ENCODE results near the gene STRN. TPM values are rescaled to one million over a fixed set of nuclear protein-coding genes. Genes with fewer than 3 reads are reported as not detected.

The STRN gene
- total and polyA plus RNA-seq, 9 of the 15 experiments (the other 6 are each of a cell fraction or from before 2014, with no cell fraction given): 1.3 to 31.2 (median 20.0) TPM

- Histone ChIP-seq H3K9me1 (ENCODE audit: control insufficient read depth, insufficient read depth, low read length) (no peaks in the 10 kb centered on the region), H3K27ac (ENCODE audit: extremely low read depth, low read depth, low read length) (no peak overlapping the region), H3K4me1 (replicated peaks in 1 of 2; ENCODE audit: control insufficient read depth in 2 of 2, insufficient read depth in 2 of 2, low read length in 2 of 2) (no peaks in the 10 kb centered on the region), H3K79me2 (ENCODE audit: control insufficient read depth, insufficient read depth, low read length) (no peaks in the 10 kb centered on the region), H3K36me3 (ENCODE audit: control insufficient read depth, insufficient read depth, low read length) (peaks cover 47% of the 10 kb centered on the region; the same call in 2 of the 3 replicates), H4K20me1 (replicated peaks; ENCODE audit: control insufficient read depth, insufficient read depth, low read length) (no peaks in the 10 kb centered on the region), H3K4me2 (ENCODE audit: insufficient read depth, low read length) (no peak overlapping the region), H3K9ac (ENCODE audit: insufficient read depth in 1 of 2, low read depth in 2 of 2, low read length in 2 of 2) (no peak overlapping the region), H3K4me3 (no peak overlapping the region), H3K27me3 (ENCODE audit: control insufficient read depth in 2 of 2, insufficient read depth in 2 of 2, low read length in 2 of 2) (no peaks in the 10 kb centered on the region), H2AFZ (ENCODE audit: low read depth, low read length) (no peak overlapping the region), H3K9me3 (replicated peaks; ENCODE audit: control insufficient read depth, insufficient read depth, low read depth, low read length) (no peaks in the 10 kb centered on the region; the same call in 1 of the 2 replicates)
- 86% methylated on average over 4 of the region's 4 CpGs for WGBS (ENCODE audit: insufficient coverage, low coverage, missing lambda C conversion rate)
- DNase-seq (ENCODE audit: extremely low read depth in 1 of 4, low spot score in 3 of 4) (no peak), FAIRE-seq (no peak), ATAC-seq (no peak)
- CTCF ChIA-PET (ENCODE audit: low intra/inter-chr PET ratio): no interaction called here
- BruUV-seq (replicated peaks): no TSS peak
- in situ Hi-C loops (cut with MboI) (no loop called here), intact Hi-C loops (cut with micrococcal nuclease) (no loop called here)
- POLR2A ChIA-PET: interaction anchor here (1.2 kb wide), 1 partner anchor 30 kb away, joined by 3 read pairs; no protein-coding TSS in a partner anchor
- TF ChIP-seq CTCFL (IDR thresholded peaks at IDR 0.05; ENCODE audit: borderline replicate concordance, insufficient read depth, low read depth, low read length, poor library complexity, severe bottlenecking): no peak
Measured at GRCh38 chr2:36878429-36878828, 87.9 kb downstream of the STRN start.

GRCh38 chr2:36871068-36871707, 95.1 kb downstream of the STRN start:
- Histone ChIP-seq H3K4me1 (replicated peaks in 1 of 2; ENCODE audit: control insufficient read depth in 2 of 2, insufficient read depth in 2 of 2, low read length in 2 of 2) (no peaks in the 10 kb centered on the region), H3K4me2 (ENCODE audit: insufficient read depth, low read length) (no peak overlapping the region), H3K27me3 (ENCODE audit: control insufficient read depth in 2 of 2, insufficient read depth in 2 of 2, low read length in 2 of 2) (no peaks in the 10 kb centered on the region), H4K20me1 (replicated peaks; ENCODE audit: control insufficient read depth, insufficient read depth, low read length) (no peaks in the 10 kb centered on the region), H3K9me3 (replicated peaks; ENCODE audit: control insufficient read depth, insufficient read depth, low read depth, low read length) (no peaks in the 10 kb centered on the region; the same call in 1 of the 2 replicates), H2AFZ (ENCODE audit: low read depth, low read length) (no peak overlapping the region), H3K36me3 (ENCODE audit: control insufficient read depth, insufficient read depth, low read length) (peaks cover 57% of the 10 kb centered on the region; the same call in 2 of the 3 replicates), H3K9ac (ENCODE audit: insufficient read depth in 1 of 2, low read depth in 2 of 2, low read length in 2 of 2) (no peak overlapping the region), H3K27ac (ENCODE audit: extremely low read depth, low read depth, low read length) (no peak overlapping the region), H3K79me2 (ENCODE audit: control insufficient read depth, insufficient read depth, low read length) (no peaks in the 10 kb centered on the region), H3K9me1 (ENCODE audit: control insufficient read depth, insufficient read depth, low read length) (no peaks in the 10 kb centered on the region), H3K4me3 (no peak overlapping the region)
- in situ Hi-C loops (cut with MboI): no loop called here
- intact Hi-C loops (cut with micrococcal nuclease): no loop called here
- FAIRE-seq: no peak
- BruUV-seq (replicated peaks): no TSS peak
- no peak for ATAC-seq
- POLR2A ChIA-PET: no interaction called here
- DNase-seq (ENCODE audit: extremely low read depth in 1 of 4, low spot score in 3 of 4): no peak
- CTCF ChIA-PET (ENCODE audit: low intra/inter-chr PET ratio): no interaction called here
- 65% methylated on average over 1 of the region's 1 CpG for WGBS (ENCODE audit: insufficient coverage, low coverage, missing lambda C conversion rate)
- TF ChIP-seq SRF (CRISPR knock-in tag; IDR thresholded peaks at IDR 0.05) (no peak), LCOR (CRISPR knock-in tag; IDR thresholded peaks at IDR 0.05) (no peak), SOX6 (IDR thresholded peaks at IDR 0.05) (no peak), ZNF639 (CRISPR knock-in tag; conservative IDR thresholded peaks at IDR 0.05 in 1 of 2, IDR thresholded peaks at IDR 0.05 in 1 of 2) (no peak), E2F6 (IDR thresholded peaks at IDR 0.05; ENCODE audit: borderline replicate concordance in 1 of 2, extremely low read depth in 1 of 2, insufficient read depth in 1 of 2, insufficient read length in 1 of 2, low read depth in 1 of 2, low read length in 1 of 2, poor library complexity in 1 of 2, severe bottlenecking in 1 of 2) (no peak), ZNF212 (CRISPR knock-in tag; IDR thresholded peaks at IDR 0.05) (no peak), ZNF77 (CRISPR knock-in tag; IDR thresholded peaks at IDR 0.05) (no peak), MECOM (CRISPR knock-in tag; IDR thresholded peaks at IDR 0.05) (no peak)

Data from K562 (cell line).